Subcutaneous adipose tissue (tissue), 4 donors: ENCODE data around the gene ODAM. TPM values are rescaled to one million over a fixed set of nuclear protein-coding genes. Genes with fewer than 3 reads are reported as not detected.

ENCODE experiments used
- total RNA-seq, 4 donors: library from RNA; depleted of rRNA; stranded (reverse); fragments of >200 nt; gene quantifications; one replicate each; pipeline ENCODE4 v1.1.0, GENCODE V29; 2016
- TF ChIP-seq, protein P1 (sequence below): fragments of 450-650 bp; IDR thresholded peaks from one replicate; pipeline ENCODE4 v1.5.1; 2016; ENCODE audit warnings: low read depth, mild to moderate bottlenecking, control low read depth, antibody characterized with exemption, moderate library complexity

Gene ODAM
- total RNA-seq, 4 donors from 2014 or later = not detected

DNA sequence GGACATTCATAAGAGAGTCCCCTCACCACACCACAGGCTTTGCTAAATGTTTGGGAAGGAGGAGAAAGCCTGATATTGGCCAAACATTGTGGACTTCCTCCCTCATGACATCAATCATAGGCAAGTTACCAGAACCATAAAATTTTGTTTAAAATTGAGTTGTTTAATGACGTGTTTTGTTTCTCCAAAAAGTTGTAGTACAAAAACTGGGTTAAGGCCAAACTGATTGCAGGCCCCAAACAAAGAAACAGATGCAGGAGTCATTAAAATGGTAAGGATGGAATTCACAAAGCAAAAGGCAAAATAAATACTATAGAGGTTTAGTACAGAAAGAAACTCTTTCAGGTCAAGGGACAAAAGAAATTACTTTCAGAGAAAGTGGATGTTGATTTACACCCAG is 3.9 kb upstream of the ODAM start:
- TF ChIP-seq, protein P1, sequence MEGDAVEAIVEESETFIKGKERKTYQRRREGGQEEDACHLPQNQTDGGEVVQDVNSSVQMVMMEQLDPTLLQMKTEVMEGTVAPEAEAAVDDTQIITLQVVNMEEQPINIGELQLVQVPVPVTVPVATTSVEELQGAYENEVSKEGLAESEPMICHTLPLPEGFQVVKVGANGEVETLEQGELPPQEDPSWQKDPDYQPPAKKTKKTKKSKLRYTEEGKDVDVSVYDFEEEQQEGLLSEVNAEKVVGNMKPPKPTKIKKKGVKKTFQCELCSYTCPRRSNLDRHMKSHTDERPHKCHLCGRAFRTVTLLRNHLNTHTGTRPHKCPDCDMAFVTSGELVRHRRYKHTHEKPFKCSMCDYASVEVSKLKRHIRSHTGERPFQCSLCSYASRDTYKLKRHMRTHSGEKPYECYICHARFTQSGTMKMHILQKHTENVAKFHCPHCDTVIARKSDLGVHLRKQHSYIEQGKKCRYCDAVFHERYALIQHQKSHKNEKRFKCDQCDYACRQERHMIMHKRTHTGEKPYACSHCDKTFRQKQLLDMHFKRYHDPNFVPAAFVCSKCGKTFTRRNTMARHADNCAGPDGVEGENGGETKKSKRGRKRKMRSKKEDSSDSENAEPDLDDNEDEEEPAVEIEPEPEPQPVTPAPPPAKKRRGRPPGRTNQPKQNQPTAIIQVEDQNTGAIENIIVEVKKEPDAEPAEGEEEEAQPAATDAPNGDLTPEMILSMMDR = no peak

DNA sequence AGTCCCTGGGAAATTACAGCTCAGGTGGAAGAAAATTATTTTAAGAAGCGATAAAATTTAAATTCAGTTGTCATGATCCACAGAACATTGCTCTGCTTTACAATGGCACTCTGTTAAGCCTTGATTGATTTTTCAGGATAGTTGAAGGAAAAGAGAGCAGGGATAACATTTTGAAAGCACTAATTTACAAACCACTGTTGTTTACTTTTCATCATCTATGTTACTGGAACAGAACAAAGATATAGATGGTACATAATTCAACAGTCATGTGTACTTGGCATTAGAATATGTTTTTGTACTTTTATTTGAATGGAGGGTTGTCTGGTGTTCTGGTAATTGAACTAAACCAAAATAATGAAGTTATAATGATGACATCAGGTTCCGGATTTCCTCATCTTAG is 2.6 kb upstream of the ODAM start:
- TF ChIP-seq, protein P1 = no peak

DNA sequence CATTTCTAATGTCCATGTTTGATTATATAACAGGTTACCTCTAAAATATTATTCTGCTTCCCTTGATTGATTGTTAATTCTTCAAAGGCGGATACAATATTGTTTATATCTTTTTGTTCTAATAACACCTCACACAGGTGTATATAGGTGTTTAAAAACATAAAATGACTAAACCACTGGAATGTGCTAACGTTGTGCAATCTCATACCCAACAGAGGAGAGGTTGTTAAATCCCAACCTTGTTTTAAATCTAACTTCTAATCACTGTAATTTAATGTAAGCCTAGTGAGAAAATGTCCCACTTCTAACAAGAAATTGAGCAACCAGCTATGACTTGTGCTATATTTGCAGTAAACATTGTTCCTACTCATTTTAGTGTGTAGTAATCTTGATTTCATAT is 1.3 kb downstream of the ODAM start:
- TF ChIP-seq, protein P1 = no peak

DNA sequence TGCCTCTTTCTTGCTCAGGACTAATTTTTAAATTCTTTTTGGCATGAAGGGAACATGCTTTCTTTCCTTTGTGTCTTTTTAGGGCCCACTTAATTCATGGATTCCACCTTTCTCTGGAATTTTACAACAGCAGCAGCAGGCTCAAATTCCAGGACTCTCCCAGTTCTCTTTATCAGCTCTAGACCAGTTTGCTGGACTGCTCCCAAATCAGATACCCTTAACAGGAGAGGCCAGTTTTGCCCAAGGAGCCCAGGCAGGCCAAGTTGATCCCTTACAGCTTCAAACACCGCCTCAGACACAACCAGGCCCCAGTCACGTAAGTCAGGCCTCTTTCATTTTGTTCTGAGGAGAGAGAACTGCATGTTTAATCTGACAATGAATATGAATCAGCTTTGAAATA is 2.3 kb downstream of the ODAM start:
- TF ChIP-seq, protein P1 = no peak

DNA sequence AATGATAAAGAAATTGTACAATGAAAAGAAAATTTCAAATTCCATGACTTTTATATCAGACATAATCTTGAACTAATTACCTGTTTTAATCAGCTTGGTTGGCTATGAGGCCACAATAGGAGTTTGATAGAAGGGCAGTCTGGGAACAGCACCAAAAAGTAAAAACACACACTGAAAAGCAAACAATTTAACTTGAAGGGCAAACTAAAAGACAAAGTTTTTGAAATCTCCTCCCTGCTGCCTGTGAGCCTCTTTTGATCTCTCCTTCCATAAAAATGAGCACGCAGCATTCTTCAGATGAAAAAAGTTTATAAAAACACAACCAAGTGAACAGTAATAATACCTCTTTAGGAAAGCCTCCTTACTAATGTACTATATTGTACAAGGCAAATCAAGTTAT is 8.1 kb downstream of the ODAM start:
- TF ChIP-seq, protein P1 = no peak

DNA sequence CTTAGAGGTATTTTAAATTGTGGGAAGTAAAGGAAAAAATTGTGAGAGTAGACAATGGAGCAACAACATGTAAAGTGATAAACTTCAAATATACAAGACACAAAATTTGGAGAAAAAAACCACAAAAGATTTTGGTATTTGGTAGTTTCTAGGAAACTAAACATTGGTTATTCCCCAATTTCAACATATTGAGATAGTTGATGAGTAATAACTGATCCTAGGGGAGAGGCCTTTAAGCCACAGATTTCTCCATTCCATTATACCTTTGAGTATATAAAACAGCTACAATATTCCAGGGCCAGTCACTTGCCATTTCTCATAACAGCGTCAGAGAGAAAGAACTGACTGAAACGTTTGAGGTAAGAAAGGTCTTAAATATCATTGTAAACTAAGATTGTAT is 30.3 kb downstream of the ODAM start, which contains the start of gene FDCSP:
TSS of gene FDCSP (plus strand) at position 301 of the 400 bp plus-strand sequence. CDS start 5,071 bp downstream, outside the sequence.
- TF ChIP-seq, protein P1 = no peak

DNA sequence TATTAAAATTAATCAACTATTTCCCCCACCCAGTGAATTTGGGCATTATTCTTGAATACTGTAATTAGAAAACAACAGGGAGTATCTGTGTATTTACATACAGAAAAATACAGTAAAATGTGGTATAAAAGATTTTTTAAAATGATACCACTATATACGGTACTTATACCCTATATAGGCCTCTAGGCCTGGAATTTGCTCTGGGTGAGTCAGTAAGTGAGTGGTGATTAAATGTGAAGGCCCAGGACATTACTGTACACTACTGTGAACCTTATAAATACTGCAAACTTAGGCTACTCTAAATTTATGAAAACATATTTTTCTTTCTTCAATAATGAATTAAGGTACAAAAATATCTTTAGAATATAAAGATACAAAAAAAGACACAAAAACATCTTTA is 40.6 kb downstream of the ODAM start:
- TF ChIP-seq, protein P1 = no peak
